T-helper 17 cell (primary cell): ENCODE measurements around the gene PACS1. TPM values are rescaled to one million over a fixed set of nuclear protein-coding genes. Genes with fewer than 3 reads are reported as not detected.
"Not testable (repeated sequence)": the region's sequence is repeated elsewhere in the genome, so short reads cannot be mapped to it uniquely, and the experiment has no call there.

Experiments used
- ATAC-seq: fragments of 150-1000 bp; cut with Tn5 transposase; 2 replicates; pipeline ENCODE4 v1.10.0; 2021; ENCODE audit warnings: mild to moderate bottlenecking, moderate library complexity
- DNase-seq, 3 donors: peaks; one replicate each; pipeline versions ENCODE4 v3.0.0 to v3.0.0-alpha.2; 2020 to 2021
- H3K9me3 ChIP-seq: one replicate; pipeline ENCODE4 v1.7.0; 2013; ENCODE audit warnings: low read length, mild to moderate bottlenecking; ENCODE audit not compliant: control insufficient read depth, poor library complexity, severe bottlenecking
- H3K27ac Mint-ChIP-seq: one replicate; pipeline ENCODE4 v1.8.0; 2022; ENCODE audit warnings: mild to moderate bottlenecking, moderate library complexity, mixed read lengths
- H3K27me3 Mint-ChIP-seq: one replicate; pipeline ENCODE4 v1.8.0; 2022; ENCODE audit warnings: mixed read lengths
- H3K36me3 Mint-ChIP-seq: one replicate; pipeline ENCODE4 v1.8.0; 2022; ENCODE audit warnings: low read depth, mixed read lengths
- H3K4me1 Mint-ChIP-seq: one replicate; pipeline ENCODE4 v1.8.0; 2022; ENCODE audit warnings: mild to moderate bottlenecking, mixed read lengths
- H3K4me3 Mint-ChIP-seq: one replicate; pipeline ENCODE4 v1.8.0; 2022; ENCODE audit warnings: mild to moderate bottlenecking, moderate library complexity, mixed read lengths
- total RNA-seq, 4 donors: library from RNA in 2 of 4; stranded (reverse) in 2 of 4; gene quantifications; one replicate each; pipeline ENCODE4 v1.2.3 and lab custom pipeline; 2022 to 2026

Gene PACS1
- total RNA-seq (100 to 1,000 TPM; 215 to 227 TPM), total RNA-seq (lab: John Stamatoyannopoulos, UW) (75.1 to 123 reads per million in 2 donors)

- H3K27ac Mint-ChIP-seq: peak within 1 kb of the TSS; percentile 97
- peaks cover 51% of the 10 kb centered on the region for H3K4me1 Mint-ChIP-seq
- peaks cover 8% of the 10 kb centered on the region for H3K36me3 Mint-ChIP-seq
- H3K27me3 Mint-ChIP-seq: no peaks in the 10 kb centered on the region
- H3K4me3 Mint-ChIP-seq: peak within 1 kb of the TSS; percentile 96
- DNase-seq (peak; percentile 64 to 79 (median 79)), ATAC-seq (peak; percentile 72)
- H3K9me3 ChIP-seq: no peaks in the 10 kb centered on the region
Observed at GRCh38 chr11:66069715-66070603, at the start of gene PACS1. PACS1 (plus strand) TSS chr11:66070272; CDS start chr11:66070487, 215 bp downstream.

GRCh38 chr11:66020618-66021357 lies 49.3 kb upstream of the PACS1 start:
- no peaks in the 10 kb centered on the region for H3K9me3 ChIP-seq
- Mint-ChIP-seq H3K36me3 (no peaks in the 10 kb centered on the region), H3K4me1 (peaks cover 12% of the 10 kb centered on the region), H3K27ac (no peak overlapping the region), H3K27me3 (peaks cover 5% of the 10 kb centered on the region), H3K4me3 (no peak overlapping the region)
- ATAC-seq (peak; percentile 42), DNase-seq (no peak)

- Mint-ChIP-seq H3K27me3 (peaks cover 5% of the 10 kb centered on the region), H3K4me1 (peaks cover 12% of the 10 kb centered on the region), H3K4me3 (peak overlapping the region; percentile 77), H3K36me3 (no peaks in the 10 kb centered on the region), H3K27ac (peak overlapping the region; percentile 63)
- H3K9me3 ChIP-seq: no peaks in the 10 kb centered on the region
- peak; percentile 95 for ATAC-seq
- peak; percentile 63 to 81 (median 67) for DNase-seq
Observed at GRCh38 chr11:66022401-66023185, 47.5 kb upstream of the PACS1 start.

- not testable (repeated sequence) for ATAC-seq, H3K27me3 Mint-ChIP-seq, H3K27ac Mint-ChIP-seq, H3K4me3 Mint-ChIP-seq, H3K9me3 ChIP-seq, DNase-seq, H3K36me3 Mint-ChIP-seq
- peaks cover 12% of the 10 kb centered on the region for H3K4me1 Mint-ChIP-seq
Observed at GRCh38 chr11:66023186-66023440, 47.0 kb upstream of the PACS1 start.

- no peak for ATAC-seq
- no peaks in the 10 kb centered on the region for H3K36me3 Mint-ChIP-seq
- H3K9me3 ChIP-seq: no peaks in the 10 kb centered on the region
- no peak for DNase-seq
- no peak within 1 kb of the TSS for H3K27ac Mint-ChIP-seq
- H3K27me3 Mint-ChIP-seq: peaks cover 10% of the 10 kb centered on the region
- H3K4me1 Mint-ChIP-seq: peaks cover 11% of the 10 kb centered on the region
- no peak within 1 kb of the TSS for H3K4me3 Mint-ChIP-seq
Observed at GRCh38 chr11:66026017-66026529, 44.0 kb upstream of the PACS1 start, which contains the start of gene CATSPER1. CATSPER1 (minus strand) TSS chr11:66026479; CDS start chr11:66026379, 100 bp downstream.

- no peak overlapping the region for H3K27ac Mint-ChIP-seq
- no peaks in the 10 kb centered on the region for H3K36me3 Mint-ChIP-seq
- H3K27me3 Mint-ChIP-seq: peaks cover 20% of the 10 kb centered on the region
- ATAC-seq (no peak), DNase-seq (no peak)
- H3K4me3 Mint-ChIP-seq: no peak overlapping the region
- peaks cover 4% of the 10 kb centered on the region for H3K4me1 Mint-ChIP-seq
- no peaks in the 10 kb centered on the region for H3K9me3 ChIP-seq
Observed at GRCh38 chr11:66032957-66033735, 36.9 kb upstream of the PACS1 start.

- H3K27me3 Mint-ChIP-seq: peaks cover 22% of the 10 kb centered on the region
- H3K4me3 Mint-ChIP-seq: no peak overlapping the region
- ATAC-seq (no peak), DNase-seq (no peak)
- H3K27ac Mint-ChIP-seq: no peak overlapping the region
- H3K9me3 ChIP-seq: no peaks in the 10 kb centered on the region
- peaks cover 4% of the 10 kb centered on the region for H3K4me1 Mint-ChIP-seq
- H3K36me3 Mint-ChIP-seq: no peaks in the 10 kb centered on the region
Observed at GRCh38 chr11:66035653-66036333, 34.3 kb upstream of the PACS1 start.

- no peaks in the 10 kb centered on the region for H3K9me3 ChIP-seq
- no peak for DNase-seq
- ATAC-seq: no peak
- Mint-ChIP-seq H3K27me3 (peaks cover 22% of the 10 kb centered on the region), H3K4me3 (no peak overlapping the region), H3K27ac (no peak overlapping the region), H3K36me3 (no peaks in the 10 kb centered on the region), H3K4me1 (peaks cover 4% of the 10 kb centered on the region)
Observed at GRCh38 chr11:66036334-66036710, 33.8 kb upstream of the PACS1 start.

- DNase-seq (no peak), ATAC-seq (no peak)
- no peak overlapping the region for H3K4me3 Mint-ChIP-seq
- H3K36me3 Mint-ChIP-seq: no peaks in the 10 kb centered on the region
- H3K27ac Mint-ChIP-seq: no peak overlapping the region
- H3K9me3 ChIP-seq: no peaks in the 10 kb centered on the region
- peaks cover 22% of the 10 kb centered on the region for H3K27me3 Mint-ChIP-seq
- peaks cover 4% of the 10 kb centered on the region for H3K4me1 Mint-ChIP-seq
Observed at GRCh38 chr11:66037327-66037726, 32.7 kb upstream of the PACS1 start.

- Mint-ChIP-seq H3K4me3 (no peak overlapping the region), H3K27ac (no peak overlapping the region), H3K36me3 (no peaks in the 10 kb centered on the region), H3K4me1 (peaks cover 5% of the 10 kb centered on the region), H3K27me3 (peaks cover 20% of the 10 kb centered on the region)
- ATAC-seq: no peak
- H3K9me3 ChIP-seq: no peaks in the 10 kb centered on the region
- no peak for DNase-seq
Observed at GRCh38 chr11:66039765-66040164, 30.3 kb upstream of the PACS1 start.

- Mint-ChIP-seq H3K27ac (no peak overlapping the region), H3K36me3 (no peaks in the 10 kb centered on the region), H3K4me1 (peaks cover 5% of the 10 kb centered on the region), H3K27me3 (peaks cover 10% of the 10 kb centered on the region), H3K4me3 (no peak overlapping the region)
- ATAC-seq (no peak), DNase-seq (no peak)
- H3K9me3 ChIP-seq: no peaks in the 10 kb centered on the region
Observed at GRCh38 chr11:66042227-66042995, 27.7 kb upstream of the PACS1 start.
